GM19324 (cell line): ENCODE results near the gene SYNJ2.

Experiments
- ATAC-seq: cut with Tn5 transposase; IDR thresholded peaks from one replicate; pipeline ENCODE4 v1.9.1; 2021; ENCODE audit warnings: mild to moderate bottlenecking, moderate library complexity; ENCODE audit not compliant: unreplicated experiment, low FRiP score

The SYNJ2 gene

GRCh38 chr6:158038291-158039177, 56.9 kb downstream of the SYNJ2 start:
- no peak for ATAC-seq

- ATAC-seq = no peak
These were observed 57.5 kb downstream of the SYNJ2 start for GRCh38 chr6:158039178-158039557.

DNA sequence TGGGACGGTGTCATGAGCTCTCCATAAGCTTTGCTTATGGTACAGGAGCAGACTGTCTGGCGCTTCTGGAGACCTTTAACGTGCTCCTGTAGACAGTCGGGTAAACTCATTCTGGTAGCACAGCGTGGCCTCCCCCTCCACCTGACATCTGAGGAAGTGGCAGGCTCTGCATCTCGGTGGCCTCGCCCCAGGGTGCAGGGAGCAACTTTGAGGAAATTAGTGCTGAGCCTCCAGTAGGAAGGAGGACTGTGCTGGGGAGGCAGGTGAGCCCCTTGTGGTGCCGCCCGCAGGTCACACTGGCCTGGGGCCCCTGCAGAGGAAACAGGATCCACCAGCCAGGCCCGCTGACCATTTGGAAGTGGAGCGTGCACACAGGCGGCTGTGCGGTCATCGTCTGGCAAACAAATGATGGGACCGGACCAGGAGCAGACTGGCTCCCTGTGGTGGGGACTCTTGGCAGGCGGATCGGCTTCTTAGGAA, 57.9 kb downstream of the SYNJ2 start:
- ATAC-seq = no peak

DNA sequence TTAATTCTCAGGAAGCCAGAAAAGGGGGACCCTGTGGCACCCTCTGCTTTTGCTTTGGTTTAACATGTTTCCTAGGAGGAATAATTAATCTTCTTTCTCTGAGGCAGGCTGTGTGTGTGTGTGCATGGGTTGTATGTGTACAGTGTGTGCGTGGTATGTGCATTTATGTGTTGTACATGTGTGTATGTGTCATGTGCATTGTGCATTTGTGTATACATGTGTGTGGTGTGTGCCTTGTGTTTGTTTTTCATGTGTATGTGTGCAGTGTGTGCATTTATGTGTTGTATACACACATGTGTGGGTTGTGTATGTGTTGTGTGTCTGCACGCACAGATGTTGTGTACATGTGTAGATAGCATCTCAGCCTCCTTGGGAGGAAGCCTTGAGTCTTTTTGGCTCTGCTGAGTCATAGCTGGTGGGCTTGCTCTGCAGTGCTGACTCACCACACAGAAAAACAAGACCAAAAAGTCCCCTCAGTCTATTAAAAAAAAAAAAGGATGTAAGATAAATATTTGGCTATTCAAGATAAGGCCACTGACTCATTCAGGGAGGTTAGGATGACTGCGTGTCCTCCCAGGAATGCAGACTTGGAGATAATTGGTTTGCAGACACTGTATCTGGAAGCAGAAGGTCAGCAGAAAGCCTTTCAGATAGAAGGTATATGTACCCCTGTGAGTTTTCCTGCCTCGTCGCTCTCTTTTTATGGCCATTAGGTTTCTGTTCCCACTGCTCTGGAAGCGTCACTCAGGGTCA, 58.6 kb downstream of the SYNJ2 start:
- no peak for ATAC-seq

DNA sequence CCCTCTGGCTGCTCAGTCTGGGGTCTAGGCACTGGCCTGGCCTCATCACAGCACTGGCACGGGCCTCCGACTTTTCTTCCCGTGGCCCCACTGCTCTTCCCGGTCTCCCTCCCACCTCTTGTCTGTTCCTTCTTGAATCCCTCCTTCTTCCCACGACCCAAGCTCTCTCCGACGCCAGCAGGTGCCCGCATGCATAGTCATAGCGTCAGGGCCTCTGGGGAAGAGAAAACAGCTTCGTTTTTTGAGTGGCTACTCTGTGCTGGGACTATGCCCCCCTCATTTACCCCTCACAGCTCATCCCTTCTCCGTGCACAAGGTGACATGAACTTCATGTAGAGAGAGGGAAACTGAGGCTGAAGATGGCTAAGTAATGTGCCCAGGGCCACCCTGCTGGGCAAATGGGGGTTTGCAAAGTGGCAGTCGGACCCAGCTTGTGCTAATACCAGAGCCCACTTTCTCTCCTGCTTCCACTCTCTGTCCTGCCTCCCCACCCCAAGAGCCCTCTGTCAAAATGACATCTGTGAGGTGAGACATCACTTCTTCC, 59.2 kb downstream of the SYNJ2 start:
- no peak for ATAC-seq

DNA sequence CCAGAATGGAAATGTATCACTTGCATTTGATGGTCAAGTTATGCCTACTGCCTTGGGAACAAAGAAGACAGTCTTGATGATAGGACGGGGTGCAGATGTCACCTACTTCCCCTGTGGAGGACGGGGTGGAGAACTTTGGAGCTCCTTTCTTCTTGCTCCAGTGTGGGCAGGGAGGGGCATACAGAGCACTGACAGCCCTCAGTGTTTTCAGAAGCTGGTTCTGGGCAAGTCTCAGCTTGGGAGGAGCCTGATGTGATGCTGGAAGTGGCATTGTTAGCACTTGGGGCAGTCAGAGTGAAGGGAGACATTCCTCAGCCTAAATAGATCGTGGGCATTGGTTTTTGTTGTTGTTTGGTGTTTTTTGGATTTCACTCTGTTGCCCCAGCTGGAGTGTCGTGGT, 59.7 kb downstream of the SYNJ2 start:
- no peak for ATAC-seq

DNA sequence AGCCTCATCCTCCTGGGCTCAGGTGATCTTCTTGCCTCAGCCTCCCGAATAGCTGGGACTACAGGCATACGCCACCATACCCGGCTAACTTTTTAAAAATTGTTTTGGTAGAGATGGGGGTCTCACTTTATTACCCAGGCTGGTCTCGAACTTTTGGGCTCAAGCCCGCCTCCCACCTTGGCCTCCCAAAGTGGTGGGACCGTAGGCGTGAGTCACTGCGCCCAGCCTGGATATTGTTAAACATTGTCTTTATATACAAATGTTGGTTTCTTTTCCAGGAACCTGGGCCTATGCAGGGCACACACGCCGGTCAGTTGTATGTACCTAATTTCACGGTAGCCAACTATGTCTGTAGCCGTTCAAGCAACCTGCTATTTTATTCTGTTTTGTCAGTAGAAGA, 60.1 kb downstream of the SYNJ2 start:
- ATAC-seq = no peak

GRCh38 chr6:158042245-158042798, 60.7 kb downstream of the SYNJ2 start:
- ATAC-seq = no peak

DNA sequence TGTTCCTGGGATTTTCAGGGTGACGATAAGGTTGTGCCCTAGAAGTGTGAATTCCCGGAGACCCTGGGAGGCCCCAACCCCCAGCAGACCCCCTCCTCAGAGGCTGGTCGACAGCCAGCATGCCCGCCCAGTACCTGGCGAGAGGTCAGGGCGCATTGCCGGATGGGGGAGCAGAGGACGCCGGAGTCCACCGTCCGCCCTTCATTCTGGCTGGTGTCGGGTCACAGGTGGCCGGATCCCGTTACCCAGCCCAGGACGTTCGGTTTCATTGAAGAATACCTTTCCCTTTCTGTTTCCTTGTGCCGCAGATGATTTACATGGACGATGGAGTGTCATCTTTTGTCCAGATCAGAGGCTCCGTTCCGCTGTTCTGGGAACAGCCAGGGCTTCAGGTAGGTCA, 61.3 kb downstream of the SYNJ2 start:
- ATAC-seq = no peak

- no peak for ATAC-seq
These were observed 62.2 kb downstream of the SYNJ2 start for GRCh38 chr6:158043586-158044524.

DNA sequence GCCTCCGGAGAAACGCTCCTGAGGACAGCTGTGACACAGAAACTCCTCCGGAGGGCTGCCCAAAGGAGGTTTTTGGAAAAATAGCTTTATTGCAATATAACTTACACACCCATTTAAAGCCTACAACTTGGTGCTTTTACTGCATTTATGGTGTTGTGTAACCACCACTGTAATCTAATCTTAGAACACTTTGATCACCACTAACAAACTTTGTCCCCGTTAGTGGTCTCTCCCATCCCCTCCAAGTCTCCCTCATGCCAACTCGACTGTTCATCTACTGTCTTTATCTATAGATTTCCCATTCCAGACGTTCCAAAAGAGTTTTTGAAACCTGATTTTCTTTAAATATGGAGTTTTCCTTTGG, 62.8 kb downstream of the SYNJ2 start:
- ATAC-seq = no peak

- no peak for ATAC-seq
These were observed 64.8 kb downstream of the SYNJ2 start for GRCh38 chr6:158046201-158047126.

DNA sequence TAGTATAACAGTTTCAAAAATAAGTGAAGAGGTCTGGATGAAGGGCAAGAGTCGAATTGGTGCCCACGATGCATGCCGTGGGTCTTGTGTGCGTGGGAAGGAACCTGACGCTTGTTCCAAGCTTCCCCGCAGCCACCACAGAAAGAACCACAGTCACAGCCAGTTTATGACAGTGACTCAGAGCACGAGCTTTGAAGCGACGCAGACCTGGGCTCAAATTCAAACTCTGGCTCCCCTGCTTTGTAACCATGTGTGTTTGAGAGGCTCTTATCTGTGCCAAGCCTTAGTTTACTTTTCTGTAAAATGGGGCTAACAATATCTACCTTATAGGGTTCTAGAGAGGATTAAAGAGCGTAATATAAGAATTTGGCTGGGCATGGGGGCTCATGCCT, 65.5 kb downstream of the SYNJ2 start:
- ATAC-seq = no peak

- no peak for ATAC-seq
These were observed 66.1 kb downstream of the SYNJ2 start for GRCh38 chr6:158047563-158048323.

GRCh38 chr6:158048589-158048988, 66.9 kb downstream of the SYNJ2 start:
- ATAC-seq = no peak

- ATAC-seq = no peak
These were observed 67.7 kb downstream of the SYNJ2 start for GRCh38 chr6:158049055-158050028.

- ATAC-seq = no peak
These were observed 68.6 kb downstream of the SYNJ2 start for GRCh38 chr6:158050107-158050735.
